GM18858 (cell line): ENCODE measurements around the gene WDR35.

Experiments used
- ATAC-seq: cut with Tn5 transposase; IDR thresholded peaks from one replicate; pipeline ENCODE4 v1.9.1; 2021; ENCODE audit not compliant: unreplicated experiment

Gene WDR35

GRCh38 chr2:19989667-19990415 lies at the start of gene WDR35:
Gene WDR35, minus strand, starts transcription at chr2:19990105. Its CDS starts 90 bp downstream, at chr2:19990015.
- peak; percentile 83 for ATAC-seq

GRCh38 chr2:20037660-20038059 lies 47.8 kb upstream of the WDR35 start:
- ATAC-seq: no peak

- ATAC-seq: peak; percentile 50
Observed at GRCh38 chr2:20035955-20036666, 46.2 kb upstream of the WDR35 start.

GRCh38 chr2:20034821-20035220 lies 44.9 kb upstream of the WDR35 start:
- ATAC-seq: no peak

- ATAC-seq: no peak
Observed at GRCh38 chr2:20034218-20034617, 44.3 kb upstream of the WDR35 start.

- no peak for ATAC-seq
Observed at GRCh38 chr2:20033322-20033721, 43.4 kb upstream of the WDR35 start.

GRCh38 chr2:20030224-20030623 lies 40.3 kb upstream of the WDR35 start:
- ATAC-seq: no peak

GRCh38 chr2:20027705-20028434 lies 38.0 kb upstream of the WDR35 start:
- no peak for ATAC-seq

- ATAC-seq: no peak
Observed at GRCh38 chr2:20027260-20027677, 37.4 kb upstream of the WDR35 start.

GRCh38 chr2:20025065-20025786 lies 35.3 kb upstream of the WDR35 start:
- ATAC-seq: no peak

- no peak for ATAC-seq
Observed at GRCh38 chr2:20023688-20024087, 33.8 kb upstream of the WDR35 start.

- no peak for ATAC-seq
Observed at GRCh38 chr2:20021405-20022009, 31.6 kb upstream of the WDR35 start.

GRCh38 chr2:20019747-20020146 lies 29.8 kb upstream of the WDR35 start:
- no peak for ATAC-seq

- ATAC-seq: no peak
Observed at GRCh38 chr2:20018601-20019152, 28.8 kb upstream of the WDR35 start.

- no peak for ATAC-seq
Observed at GRCh38 chr2:20016346-20016745, 26.4 kb upstream of the WDR35 start.

GRCh38 chr2:20015482-20016083 lies 25.7 kb upstream of the WDR35 start:
- no peak for ATAC-seq

- ATAC-seq: no peak
Observed at GRCh38 chr2:20013126-20013849, 23.4 kb upstream of the WDR35 start.

GRCh38 chr2:20012282-20013125 lies 22.6 kb upstream of the WDR35 start, which contains the start of gene MATN3:
Gene MATN3, minus strand, starts transcription at chr2:20012668. Its CDS starts 37 bp downstream, at chr2:20012631.
- no peak for ATAC-seq

- no peak for ATAC-seq
Observed at GRCh38 chr2:20012032-20012281, 22.1 kb upstream of the WDR35 start.
